ENCODE measurements around the gene MYL11.
A peak's percentile ranks its signal among the peaks of the same experiment; 100 is the strongest.

MYL11 gene

GRCh38 chr16:30397056-30397455 lies 22.5 kb downstream of the MYL11 start:
- DNase-seq (ENCODE audit: low spot score), result no peak

- no peak for DNase-seq (ENCODE audit: low spot score)
Measured at GRCh38 chr16:30397776-30398660, 23.4 kb downstream of the MYL11 start.

GRCh38 chr16:30398661-30399434 lies 24.2 kb downstream of the MYL11 start:
- DNase-seq (ENCODE audit: low spot score), result no peak

- DNase-seq (ENCODE audit: low spot score), result no peak
Measured at GRCh38 chr16:30399435-30400186, 25.0 kb downstream of the MYL11 start.

- DNase-seq (ENCODE audit: low spot score), result no peak
Measured at GRCh38 chr16:30401768-30402425, 27.3 kb downstream of the MYL11 start.

- DNase-seq (ENCODE audit: low spot score), result no peak
Measured at GRCh38 chr16:30406795-30407101, 32.1 kb downstream of the MYL11 start.

- no peak for DNase-seq (ENCODE audit: low spot score)
Measured at GRCh38 chr16:30407102-30407803, 32.7 kb downstream of the MYL11 start, which contains the start of gene ZNF771. TSS of gene ZNF771 (plus strand) at chr16:30407606. CDS start at chr16:30408054, 448 bp downstream.

GRCh38 chr16:30407804-30408534 lies 33.4 kb downstream of the MYL11 start:
- no peak for DNase-seq (ENCODE audit: low spot score)

- DNase-seq (ENCODE audit: low spot score), result peak; percentile 89
Measured at GRCh38 chr16:30409125-30410060, 34.8 kb downstream of the MYL11 start.

GRCh38 chr16:30413112-30413806 lies 38.7 kb downstream of the MYL11 start:
- no peak for DNase-seq (ENCODE audit: low spot score)

GRCh38 chr16:30414159-30414558 lies 39.6 kb downstream of the MYL11 start:
- no peak for DNase-seq (ENCODE audit: low spot score)

- DNase-seq (ENCODE audit: low spot score), result no peak
Measured at GRCh38 chr16:30416047-30416603, 41.5 kb downstream of the MYL11 start.

- no peak for DNase-seq (ENCODE audit: low spot score)
Measured at GRCh38 chr16:30416624-30417528, 42.3 kb downstream of the MYL11 start.

- peak; percentile 79 for DNase-seq (ENCODE audit: low spot score)
Measured at GRCh38 chr16:30417529-30418349, 43.1 kb downstream of the MYL11 start.

GRCh38 chr16:30418350-30419181 lies 44.0 kb downstream of the MYL11 start:
- DNase-seq (ENCODE audit: low spot score), result no peak

GRCh38 chr16:30421010-30421409 lies 46.4 kb downstream of the MYL11 start:
- no peak for DNase-seq (ENCODE audit: low spot score)
